H9 (cell line): ENCODE data around the gene ALG10B. TPM values are rescaled to one million over a fixed set of nuclear protein-coding genes. Genes with fewer than 3 reads are reported as not detected.

Experiments
- DNase-seq: peaks from one replicate; pipeline ENCODE4 v3.0.0-alpha.2; 2017
- H2AFZ ChIP-seq: one replicate; pipeline ENCODE4 v1.6.1; 2013; ENCODE audit warnings: mild to moderate bottlenecking, low read length, control low read depth, moderate library complexity
- H2AK5ac ChIP-seq: 2 replicates; pipeline ENCODE4 v1.6.1; 2013; ENCODE audit warnings: low read length, control low read depth, mixed read lengths; ENCODE audit not compliant: insufficient read length
- H2BK120ac ChIP-seq: one replicate; pipeline ENCODE4 v1.6.1; 2013; ENCODE audit warnings: low read depth, mild to moderate bottlenecking, low read length, control low read depth, inconsistent platforms; ENCODE audit not compliant: poor library complexity, severe bottlenecking
- H2BK12ac ChIP-seq: 2 replicates; pipeline ENCODE4 v1.6.1; 2013; ENCODE audit warnings: low read length, control low read depth, mixed read lengths, low read depth; ENCODE audit not compliant: insufficient read length
- H2BK15ac ChIP-seq: 2 replicates; pipeline ENCODE4 v1.6.1; 2013; ENCODE audit warnings: low read depth, low read length, control low read depth
- H2BK20ac ChIP-seq: one replicate; pipeline ENCODE4 v1.6.1; 2013; ENCODE audit warnings: low read depth, mild to moderate bottlenecking, low read length, control low read depth, inconsistent platforms; ENCODE audit not compliant: poor library complexity, severe bottlenecking
- H2BK5ac ChIP-seq: 2 replicates; pipeline ENCODE4 v1.6.1; 2013; ENCODE audit warnings: low read length, control low read depth, mixed read lengths; ENCODE audit not compliant: insufficient read length
- H3K14ac ChIP-seq: 2 replicates; pipeline ENCODE4 v1.6.1; 2013; ENCODE audit warnings: low read length, control low read depth; ENCODE audit not compliant: insufficient read depth
- H3K18ac ChIP-seq: 2 replicates; pipeline ENCODE4 v1.6.1; 2013; ENCODE audit warnings: low read depth, mild to moderate bottlenecking, mixed read lengths, low read length, control low read depth; ENCODE audit not compliant: insufficient read length
- H3K23ac ChIP-seq: 2 replicates; pipeline ENCODE4 v1.6.1; 2013; ENCODE audit warnings: low read length, control low read depth, mixed read lengths, low read depth; ENCODE audit not compliant: insufficient read length
- H3K23me2 ChIP-seq: 2 replicates; pipeline ENCODE4 v1.6.1; 2013; ENCODE audit warnings: low read depth, mild to moderate bottlenecking, mixed read lengths, low read length, control low read depth; ENCODE audit not compliant: insufficient read length, poor library complexity, severe bottlenecking
- H3K27ac ChIP-seq: 2 replicates; pipeline ENCODE4 v1.5.1; 2013; ENCODE audit warnings: low read length, control low read depth, mixed read lengths, low read depth; ENCODE audit not compliant: insufficient read length
- H3K27me3 ChIP-seq: 2 replicates; pipeline ENCODE4 v1.6.1; 2013; ENCODE audit warnings: low read length, control low read depth, inconsistent platforms; ENCODE audit not compliant: insufficient read depth
- H3K4ac ChIP-seq: 2 replicates; pipeline ENCODE4 v1.6.1; 2013; ENCODE audit warnings: low read depth, mild to moderate bottlenecking, control low read depth, inconsistent platforms, low read length, moderate library complexity
- H3K4me1 ChIP-seq: 2 replicates; pipeline ENCODE4 v1.6.1; 2013; ENCODE audit warnings: low read length, control low read depth, inconsistent platforms; ENCODE audit not compliant: insufficient read depth
- H3K4me2 ChIP-seq: 2 replicates; pipeline ENCODE4 v1.6.1; 2013; ENCODE audit warnings: low read length, control low read depth, mixed read lengths; ENCODE audit not compliant: insufficient read length, insufficient read depth
- H3K56ac ChIP-seq: 2 replicates; pipeline ENCODE4 v1.6.1; 2013; ENCODE audit warnings: low read depth, mild to moderate bottlenecking, mixed read lengths, low read length, control low read depth; ENCODE audit not compliant: insufficient read length
- H3K79me1 ChIP-seq: 2 replicates; pipeline ENCODE4 v1.6.1; 2013; ENCODE audit warnings: low read depth, mild to moderate bottlenecking, moderate library complexity, low read length, control low read depth, inconsistent platforms; ENCODE audit not compliant: insufficient read depth, poor library complexity, severe bottlenecking
- H3K79me2 ChIP-seq: 2 replicates; pipeline ENCODE4 v1.6.1; 2013; ENCODE audit warnings: low read length, control low read depth, inconsistent platforms; ENCODE audit not compliant: insufficient read depth
- H3K9ac ChIP-seq: 2 replicates; pipeline ENCODE4 v1.6.1; 2013; ENCODE audit warnings: low read length, control low read depth, mixed read lengths; ENCODE audit not compliant: insufficient read length; ENCODE audit errors: extremely low read depth
- H3K9me3 ChIP-seq: one replicate; pipeline ENCODE4 v1.6.1; 2013; ENCODE audit warnings: low read depth, low read length, inconsistent platforms; ENCODE audit not compliant: control insufficient read depth
- H3T11ph ChIP-seq: one replicate; pipeline ENCODE4 v1.6.1; 2013; ENCODE audit warnings: mild to moderate bottlenecking, low read length, control low read depth, inconsistent platforms
- H4K20me1 ChIP-seq: one replicate; pipeline ENCODE4 v1.6.1; 2013; ENCODE audit not compliant: control insufficient read depth, insufficient read length, insufficient read depth
- H4K5ac ChIP-seq: 2 replicates; pipeline ENCODE4 v1.6.1; 2013; ENCODE audit warnings: low read depth, mild to moderate bottlenecking, mixed read lengths, low read length, control low read depth; ENCODE audit not compliant: insufficient read length
- H4K8ac ChIP-seq: replicated peaks from 2 replicates; pipeline ENCODE4 v1.6.1; 2013; ENCODE audit warnings: low read length, control low read depth, mixed read lengths, low read depth; ENCODE audit not compliant: insufficient read length
- H4K91ac ChIP-seq: 2 replicates; pipeline ENCODE4 v1.6.1; 2013; ENCODE audit warnings: low read depth, mild to moderate bottlenecking, moderate library complexity, mixed read lengths, low read length, control low read depth; ENCODE audit not compliant: insufficient read length
- H3K27ac Mint-ChIP-seq, 3 experiments: 2 replicates in 2 of 3; 3 replicates in 1 of 3; pipeline ENCODE4 v1.8.0; 2020 to 2021; ENCODE audit warnings: mixed read lengths in 3 of 3, mild to moderate bottlenecking in 1 of 3, moderate library complexity in 1 of 3
- H3K27me3 Mint-ChIP-seq: 2 replicates; pipeline ENCODE4 v1.8.0; 2021; ENCODE audit warnings: low read depth, mild to moderate bottlenecking, moderate library complexity, mixed read lengths
- H3K36me3 Mint-ChIP-seq, 3 experiments: 2 replicates in 2 of 3; 3 replicates in 1 of 3; pipeline ENCODE4 v1.8.0; 2020 to 2021; ENCODE audit warnings: low read depth in 3 of 3, mixed read lengths in 3 of 3; ENCODE audit not compliant: insufficient read depth in 1 of 3
- H3K4me1 Mint-ChIP-seq, 2 experiments: 2 replicates each; pipeline ENCODE4 v1.8.0; 2020; ENCODE audit warnings: mixed read lengths in 2 of 2
- H3K4me3 Mint-ChIP-seq, 2 experiments: 2 replicates in 1 of 2; 3 replicates in 1 of 2; pipeline ENCODE4 v1.8.0; 2020 to 2021; ENCODE audit warnings: mild to moderate bottlenecking in 2 of 2, mixed read lengths in 2 of 2, moderate library complexity in 1 of 2
- H3K9me3 Mint-ChIP-seq, 2 experiments: 2 replicates in 1 of 2; 3 replicates in 1 of 2; pipeline ENCODE4 v1.8.0; 2020; ENCODE audit warnings: mild to moderate bottlenecking in 2 of 2, mixed read lengths in 2 of 2, moderate library complexity in 1 of 2
- total RNA-seq: library from RNA; stranded (reverse); gene quantifications from 2 replicates; pipeline ENCODE4 v1.2.1, GENCODE V29; 2021
- TF ChIP-seq, protein P1 (sequence below): fragments of 200-600 bp; sonication (generic); conservative IDR thresholded peaks from 3 replicates; pipeline ENCODE4 v1.8.0; 2021; ENCODE audit warnings: antibody characterized with exemption, mild to moderate bottlenecking

The ALG10B gene
- total RNA-seq, 1 experiment from 2014 or later = 6.8 TPM

DNA sequence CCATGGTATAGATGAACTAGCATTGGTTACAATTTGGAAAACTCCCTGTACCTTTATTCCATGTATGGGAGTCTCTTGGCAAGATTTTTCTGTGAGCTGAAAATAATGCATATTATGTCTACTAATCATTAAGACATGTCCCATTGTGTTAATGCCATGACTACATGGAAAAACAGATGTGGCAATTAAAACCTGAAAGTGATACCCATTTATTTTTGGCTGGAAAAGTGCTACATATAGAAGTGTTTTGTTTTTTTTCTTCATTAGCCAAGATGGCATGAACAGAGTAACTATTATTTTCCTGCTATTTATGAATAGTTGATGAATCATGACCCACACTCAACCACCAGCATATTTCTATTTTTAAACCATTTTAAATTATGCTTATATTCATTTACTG lies 58.2 kb downstream of the ALG10B start:
- Histone ChIP-seq H3K27ac (no peak overlapping the region), H3K14ac (no peak overlapping the region), H2BK15ac (no peak overlapping the region), H3K4me1 (no peaks in the 10 kb centered on the region), H3T11ph (no peak overlapping the region), H3K79me2 (no peaks in the 10 kb centered on the region), H3K56ac (no peak overlapping the region), H4K91ac (no peak overlapping the region), H3K4me2 (no peak overlapping the region), H4K20me1 (no peaks in the 10 kb centered on the region), H3K4ac (no peak overlapping the region), H2BK120ac (no peak overlapping the region), H3K23ac (no peak overlapping the region), H2AFZ (no peak overlapping the region), H2AK5ac (no peak overlapping the region), H3K18ac (no peak overlapping the region), H3K9ac (no peak overlapping the region), H2BK12ac (no peak overlapping the region), H4K8ac (no peak overlapping the region), H2BK5ac (no peak overlapping the region), H3K9me3 (no peaks in the 10 kb centered on the region), H3K23me2 (no peaks in the 10 kb centered on the region), H3K27me3 (no peaks in the 10 kb centered on the region), H2BK20ac (no peak overlapping the region), H4K5ac (no peak overlapping the region), H3K79me1 (no peaks in the 10 kb centered on the region)
- DNase-seq = no peak
- Mint-ChIP-seq H3K9me3 (no peaks in the 10 kb centered on the region; a peak in 3 of 5 replicates), H3K36me3 (no peaks in the 10 kb centered on the region; a peak in 2 of 7 replicates), H3K27me3 (no peaks in the 10 kb centered on the region), H3K4me3 (no peak overlapping the region), H3K4me1 (no peaks in the 10 kb centered on the region), H3K27ac (no peak overlapping the region)
- TF ChIP-seq, protein P1, sequence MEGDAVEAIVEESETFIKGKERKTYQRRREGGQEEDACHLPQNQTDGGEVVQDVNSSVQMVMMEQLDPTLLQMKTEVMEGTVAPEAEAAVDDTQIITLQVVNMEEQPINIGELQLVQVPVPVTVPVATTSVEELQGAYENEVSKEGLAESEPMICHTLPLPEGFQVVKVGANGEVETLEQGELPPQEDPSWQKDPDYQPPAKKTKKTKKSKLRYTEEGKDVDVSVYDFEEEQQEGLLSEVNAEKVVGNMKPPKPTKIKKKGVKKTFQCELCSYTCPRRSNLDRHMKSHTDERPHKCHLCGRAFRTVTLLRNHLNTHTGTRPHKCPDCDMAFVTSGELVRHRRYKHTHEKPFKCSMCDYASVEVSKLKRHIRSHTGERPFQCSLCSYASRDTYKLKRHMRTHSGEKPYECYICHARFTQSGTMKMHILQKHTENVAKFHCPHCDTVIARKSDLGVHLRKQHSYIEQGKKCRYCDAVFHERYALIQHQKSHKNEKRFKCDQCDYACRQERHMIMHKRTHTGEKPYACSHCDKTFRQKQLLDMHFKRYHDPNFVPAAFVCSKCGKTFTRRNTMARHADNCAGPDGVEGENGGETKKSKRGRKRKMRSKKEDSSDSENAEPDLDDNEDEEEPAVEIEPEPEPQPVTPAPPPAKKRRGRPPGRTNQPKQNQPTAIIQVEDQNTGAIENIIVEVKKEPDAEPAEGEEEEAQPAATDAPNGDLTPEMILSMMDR = no peak
